WTC11 (cell line): ENCODE measurements around the gene MED15. TPM values are rescaled to one million over a fixed set of nuclear protein-coding genes. Genes with fewer than 3 reads are reported as not detected.

Source experiments
- ATAC-seq: fragments of 200-7000 bp; cut with Tn5 transposase; 2 replicates; pipeline ENCODE4 v1.10.0; 2021; ENCODE audit warnings: mild to moderate bottlenecking, moderate library complexity
- CTCF ChIA-PET: fragments of 300-600 bp; sonication (Branson Sonifier 250); formaldehyde crosslinking; loops from one replicate; lab custom pipeline; 2021; ENCODE audit warnings: antibody characterized with exemption; lab: Charles Lee
- POLR2A ChIA-PET: fragments of 350-600 bp; sonication (Branson Sonifier 250); formaldehyde crosslinking; loops from one replicate; lab custom pipeline; 2021; ENCODE audit warnings: antibody characterized with exemption; lab: Charles Lee
- DNase-seq: peaks from one replicate; pipeline ENCODE4 v3.0.0; 2021; ENCODE audit warnings: low spot score
- H3K27ac Mint-ChIP-seq: 2 replicates; pipeline ENCODE4 v1.8.0; 2021; ENCODE audit warnings: mixed read lengths
- H3K27me3 Mint-ChIP-seq: 2 replicates; pipeline ENCODE4 v1.8.0; 2021; ENCODE audit warnings: low read depth, mild to moderate bottlenecking, moderate library complexity, mixed read lengths
- H3K36me3 Mint-ChIP-seq: 2 replicates; pipeline ENCODE4 v1.8.0; 2021; ENCODE audit warnings: mixed read lengths
- H3K4me1 Mint-ChIP-seq: 2 replicates; pipeline ENCODE4 v1.8.0; 2022; ENCODE audit warnings: mixed read lengths
- H3K4me3 Mint-ChIP-seq: 2 replicates; pipeline ENCODE4 v1.8.0; 2021; ENCODE audit warnings: mild to moderate bottlenecking, moderate library complexity, mixed read lengths
- H3K9me3 Mint-ChIP-seq: 2 replicates; pipeline ENCODE4 v1.8.0; 2021; ENCODE audit warnings: mixed read lengths
- EMX1 ChIP-seq: fragments of 250-450 bp; sonication (Bioruptor Pico); IDR thresholded peaks from 2 replicates; pipeline ENCODE4 v1.8.0; 2021; ENCODE audit warnings: mild to moderate bottlenecking
- ETV6 ChIP-seq: sonication (generic); formaldehyde crosslinking; IDR thresholded peaks from 2 replicates; pipeline ENCODE4 v1.8.1; 2022; ENCODE audit warnings: mild to moderate bottlenecking, missing genetic modification reagents
- FOXK1 ChIP-seq: sonication (generic); formaldehyde crosslinking; IDR thresholded peaks from 2 replicates; pipeline ENCODE4 v1.8.0; 2022; ENCODE audit warnings: mild to moderate bottlenecking, moderate library complexity, missing genetic modification reagents
- GRHL2 ChIP-seq: fragments of 250-450 bp; sonication (Bioruptor Pico); IDR thresholded peaks from 2 replicates; pipeline ENCODE4 v1.8.0; 2022; ENCODE audit warnings: mild to moderate bottlenecking, moderate library complexity; ENCODE audit not compliant: insufficient replicate concordance, severe bottlenecking
- IRF2 ChIP-seq: sonication (generic); formaldehyde crosslinking; IDR thresholded peaks from 2 replicates; pipeline ENCODE4 v1.8.0; 2022; ENCODE audit warnings: low read depth, missing genetic modification reagents, borderline replicate concordance
- MAX ChIP-seq: sonication (generic); formaldehyde crosslinking; IDR thresholded peaks from 2 replicates; pipeline ENCODE4 v1.8.0; 2022; ENCODE audit warnings: mild to moderate bottlenecking, missing genetic modification reagents
- MXD4 ChIP-seq: fragments of 250-450 bp; sonication (Bioruptor Pico); IDR thresholded peaks from 2 replicates; pipeline ENCODE4 v1.8.0; 2021; ENCODE audit warnings: mild to moderate bottlenecking, moderate library complexity, borderline replicate concordance
- SOX15 ChIP-seq: fragments of 250-450 bp; sonication (Bioruptor Pico); IDR thresholded peaks from 2 replicates; pipeline ENCODE4 v1.9.0; 2021; ENCODE audit warnings: mild to moderate bottlenecking
- TCF7 ChIP-seq: sonication (generic); formaldehyde crosslinking; IDR thresholded peaks from 2 replicates; pipeline ENCODE4 v1.8.0; 2022; ENCODE audit warnings: mild to moderate bottlenecking, low read depth, missing genetic modification reagents, moderate library complexity
- ZNF138 ChIP-seq: sonication (generic); formaldehyde crosslinking; conservative IDR thresholded peaks from 2 replicates; pipeline ENCODE4 v1.8.1; 2022; ENCODE audit warnings: mild to moderate bottlenecking, moderate library complexity, missing genetic modification reagents
- ZNF263 ChIP-seq: sonication (generic); formaldehyde crosslinking; IDR thresholded peaks from 2 replicates; pipeline ENCODE4 v1.8.1; 2022; ENCODE audit warnings: low read depth, mild to moderate bottlenecking, moderate library complexity, missing genetic modification reagents
- ZNF281 ChIP-seq: sonication (generic); formaldehyde crosslinking; IDR thresholded peaks from 2 replicates; pipeline ENCODE4 v1.8.0; 2023; ENCODE audit warnings: mild to moderate bottlenecking, missing genetic modification reagents
- ZNF396 ChIP-seq: fragments of 250-450 bp; sonication (Bioruptor Pico); IDR thresholded peaks from 2 replicates; pipeline ENCODE4 v1.8.0; 2021; ENCODE audit warnings: mild to moderate bottlenecking, moderate library complexity, borderline replicate concordance
- ZNF423 ChIP-seq: fragments of 250-450 bp; sonication (Bioruptor Pico); IDR thresholded peaks from 2 replicates; pipeline ENCODE4 v2.1.2; 2022; ENCODE audit warnings: mild to moderate bottlenecking, moderate library complexity
- ZNF425 ChIP-seq: fragments of 250-450 bp; sonication (Bioruptor Pico); conservative IDR thresholded peaks from 2 replicates; pipeline ENCODE4 v1.9.0; 2021; ENCODE audit warnings: mild to moderate bottlenecking
- ZNF671 ChIP-seq: fragments of 250-450 bp; sonication (Bioruptor Pico); IDR thresholded peaks from 2 replicates; pipeline ENCODE4 v1.8.0; 2021; ENCODE audit warnings: mild to moderate bottlenecking
- ZSCAN18 ChIP-seq: fragments of 250-450 bp; sonication (Bioruptor Pico); IDR thresholded peaks from 2 replicates; pipeline ENCODE4 v2.1.2; 2022; ENCODE audit warnings: mild to moderate bottlenecking, moderate library complexity
- total RNA-seq: library from RNA; stranded (reverse); gene quantifications from 3 replicates; pipeline ENCODE4 v1.2.3, GENCODE V29; 2021
- TF ChIP-seq, protein P1 (sequence below): sonication (generic); formaldehyde crosslinking; IDR thresholded peaks from 2 replicates; pipeline ENCODE4 v1.8.0; 2022; ENCODE audit warnings: mild to moderate bottlenecking, missing genetic modification reagents
- TF ChIP-seq, protein P2 (sequence below): sonication (generic); formaldehyde crosslinking; IDR thresholded peaks from 2 replicates; pipeline ENCODE4 v1.8.1; 2023; ENCODE audit warnings: mild to moderate bottlenecking, moderate library complexity, missing genetic modification reagents

MED15 gene
- total RNA-seq, 1 experiment from 2014 or later, result 67.7 TPM

DNA sequence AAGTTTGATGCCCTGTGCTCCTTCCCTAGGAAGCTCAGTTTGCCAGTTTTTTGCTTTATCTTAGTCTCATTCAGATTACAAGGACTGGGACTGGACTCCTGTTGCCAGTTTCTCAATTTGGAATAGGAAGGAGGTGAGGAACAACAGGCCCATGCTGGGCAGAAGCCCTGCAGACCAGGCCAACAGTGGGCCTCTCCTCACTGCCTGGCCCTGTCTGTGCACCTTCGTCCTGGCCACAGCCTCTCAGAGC lies 23.7 kb downstream of the MED15 start:
- ChIA-PET CTCF (interaction anchor here (1.0 to 2.0 kb wide), 4 partner anchors 13 to 113 kb away, joined by 3 to 6 read pairs (median 5); no protein-coding TSS in a partner anchor), POLR2A (no interaction called here)
- Mint-ChIP-seq H3K4me1 (peaks cover 38% of the 10 kb centered on the region), H3K9me3 (peaks cover 6% of the 10 kb centered on the region), H3K36me3 (peaks cover 21% of the 10 kb centered on the region), H3K27me3 (no peaks in the 10 kb centered on the region; the same call in 1 of the 2 replicates), H3K27ac (peak overlapping the region; percentile 84), H3K4me3 (no peak overlapping the region)
- DNase-seq, result no peak
- TF ChIP-seq ZNF423 (CRISPR knock-in tag) (no peak), ZNF671 (CRISPR knock-in tag) (no peak), IRF2 (CRISPR knock-in tag) (no peak), TCF7 (CRISPR knock-in tag) (no peak), SOX15 (CRISPR knock-in tag) (no peak), GRHL2 (CRISPR knock-in tag) (no peak), ETV6 (CRISPR knock-in tag) (no peak), ZNF263 (CRISPR knock-in tag) (no peak)
- TF ChIP-seq, protein P1, sequence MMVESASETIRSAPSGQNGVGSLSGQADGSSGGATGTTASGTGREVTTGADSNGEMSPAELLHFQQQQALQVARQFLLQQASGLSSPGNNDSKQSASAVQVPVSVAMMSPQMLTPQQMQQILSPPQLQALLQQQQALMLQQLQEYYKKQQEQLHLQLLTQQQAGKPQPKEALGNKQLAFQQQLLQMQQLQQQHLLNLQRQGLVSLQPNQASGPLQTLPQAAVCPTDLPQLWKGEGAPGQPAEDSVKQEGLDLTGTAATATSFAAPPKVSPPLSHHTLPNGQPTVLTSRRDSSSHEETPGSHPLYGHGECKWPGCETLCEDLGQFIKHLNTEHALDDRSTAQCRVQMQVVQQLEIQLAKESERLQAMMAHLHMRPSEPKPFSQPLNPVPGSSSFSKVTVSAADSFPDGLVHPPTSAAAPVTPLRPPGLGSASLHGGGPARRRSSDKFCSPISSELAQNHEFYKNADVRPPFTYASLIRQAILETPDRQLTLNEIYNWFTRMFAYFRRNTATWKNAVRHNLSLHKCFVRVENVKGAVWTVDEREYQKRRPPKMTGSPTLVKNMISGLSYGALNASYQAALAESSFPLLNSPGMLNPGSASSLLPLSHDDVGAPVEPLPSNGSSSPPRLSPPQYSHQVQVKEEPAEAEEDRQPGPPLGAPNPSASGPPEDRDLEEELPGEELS, result no peak
- no peak for ATAC-seq

DNA sequence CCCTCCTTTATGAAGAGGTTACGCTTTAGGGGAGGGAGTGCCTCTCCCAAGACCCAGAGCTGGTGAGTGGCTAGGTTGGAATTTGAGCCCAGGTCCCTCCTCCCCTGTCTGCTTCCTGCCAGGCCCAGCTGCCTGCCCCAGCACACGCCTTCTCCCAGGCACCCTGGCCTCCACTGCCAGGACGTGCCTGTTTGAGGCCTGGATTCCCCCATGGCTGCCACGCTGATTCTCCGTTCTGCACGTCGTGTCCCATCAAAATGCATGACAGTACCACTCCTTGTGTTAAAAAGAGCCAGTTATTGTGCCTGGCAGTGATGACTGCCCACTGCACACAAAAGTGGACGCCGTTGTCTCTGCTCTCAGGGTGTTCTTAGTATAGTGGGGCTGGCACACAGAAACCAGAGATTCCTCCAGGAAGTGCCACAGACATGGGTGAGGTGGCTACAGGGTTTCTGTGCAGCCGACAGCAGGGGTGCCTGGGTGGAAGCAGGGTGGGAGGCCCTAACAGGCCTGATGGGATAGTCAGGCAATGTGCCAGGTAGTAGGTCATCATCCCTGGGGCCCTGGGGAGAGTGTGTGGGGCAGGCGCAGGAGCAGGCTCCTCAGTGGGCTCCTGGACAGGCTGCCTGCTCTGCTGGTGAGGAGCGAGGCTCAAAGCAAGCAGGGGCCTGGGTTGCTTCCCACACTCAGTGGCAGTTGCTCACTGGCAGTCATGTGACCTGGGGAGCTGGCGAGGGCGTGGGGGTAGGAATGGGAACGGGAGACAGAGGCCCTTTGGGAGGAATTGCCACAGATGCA lies 24.2 kb downstream of the MED15 start:
- ChIA-PET POLR2A (no interaction called here), CTCF (interaction anchor here (1.0 to 2.9 kb wide), 5 partner anchors 13 to 113 kb away, joined by 3 to 14 read pairs (median 4); no protein-coding TSS in a partner anchor)
- DNase-seq (peak; percentile 23), ATAC-seq (peak; percentile 86)
- Mint-ChIP-seq H3K9me3 (peaks cover 6% of the 10 kb centered on the region), H3K27ac (peak overlapping the region; percentile 84), H3K36me3 (peaks cover 21% of the 10 kb centered on the region), H3K4me1 (peaks cover 35% of the 10 kb centered on the region), H3K4me3 (no peak overlapping the region), H3K27me3 (no peaks in the 10 kb centered on the region; the same call in 1 of the 2 replicates)
- TF ChIP-seq ZSCAN18 (no peak), ETV6 (CRISPR knock-in tag) (peak; percentile 42; the same call in 1 of the 2 replicates), ZNF396 (CRISPR knock-in tag) (no peak), ZNF425 (CRISPR knock-in tag) (no peak)

GRCh38 chr22:20532256-20532993 lies 25.0 kb downstream of the MED15 start:
- H3K36me3 Mint-ChIP-seq, result peaks cover 18% of the 10 kb centered on the region
- peaks cover 6% of the 10 kb centered on the region for H3K9me3 Mint-ChIP-seq
- CTCF ChIA-PET, result interaction anchor here (0.6 to 2.9 kb wide), 5 partner anchors 14 to 381 kb away, joined by 3 to 14 read pairs (median 3); no protein-coding TSS in a partner anchor
- H3K4me3 Mint-ChIP-seq, result no peak overlapping the region
- peak overlapping the region; percentile 83 for H3K27ac Mint-ChIP-seq
- H3K27me3 Mint-ChIP-seq, result no peaks in the 10 kb centered on the region; the same call in 1 of the 2 replicates
- POLR2A ChIA-PET, result no interaction called here
- no peak for DNase-seq
- H3K4me1 Mint-ChIP-seq, result peaks cover 29% of the 10 kb centered on the region
- ATAC-seq, result no peak
- TF ChIP-seq GRHL2 (CRISPR knock-in tag) (no peak), ZNF263 (CRISPR knock-in tag) (no peak), ZNF138 (CRISPR knock-in tag) (no peak), MAX (no peak), MXD4 (CRISPR knock-in tag) (no peak), FOXK1 (CRISPR knock-in tag) (no peak), ZNF281 (CRISPR knock-in tag) (no peak), EMX1 (CRISPR knock-in tag) (no peak)
- TF ChIP-seq, protein P2, sequence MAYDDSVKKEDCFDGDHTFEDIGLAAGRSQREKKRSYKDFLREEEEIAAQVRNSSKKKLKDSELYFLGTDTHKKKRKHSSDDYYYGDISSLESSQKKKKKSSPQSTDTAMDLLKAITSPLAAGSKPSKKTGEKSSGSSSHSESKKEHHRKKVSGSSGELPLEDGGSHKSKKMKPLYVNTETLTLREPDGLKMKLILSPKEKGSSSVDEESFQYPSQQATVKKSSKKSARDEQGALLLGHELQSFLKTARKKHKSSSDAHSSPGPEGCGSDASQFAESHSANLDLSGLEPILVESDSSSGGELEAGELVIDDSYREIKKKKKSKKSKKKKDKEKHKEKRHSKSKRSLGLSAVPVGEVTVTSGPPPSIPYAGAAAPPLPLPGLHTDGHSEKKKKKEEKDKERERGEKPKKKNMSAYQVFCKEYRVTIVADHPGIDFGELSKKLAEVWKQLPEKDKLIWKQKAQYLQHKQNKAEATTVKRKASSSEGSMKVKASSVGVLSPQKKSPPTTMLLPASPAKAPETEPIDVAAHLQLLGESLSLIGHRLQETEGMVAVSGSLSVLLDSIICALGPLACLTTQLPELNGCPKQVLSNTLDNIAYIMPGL, result no peak
